NCI-H2107 treated with DMSO at 0.1 percent for 48 hours (cell line): ENCODE measurements around the gene ADAMTS9.

Experiments used
- DNase-seq: peaks from one replicate; lab custom pipeline; 2025; ENCODE audit not compliant: unreplicated experiment; lab: John Stamatoyannopoulos, UW

Gene ADAMTS9

DNA sequence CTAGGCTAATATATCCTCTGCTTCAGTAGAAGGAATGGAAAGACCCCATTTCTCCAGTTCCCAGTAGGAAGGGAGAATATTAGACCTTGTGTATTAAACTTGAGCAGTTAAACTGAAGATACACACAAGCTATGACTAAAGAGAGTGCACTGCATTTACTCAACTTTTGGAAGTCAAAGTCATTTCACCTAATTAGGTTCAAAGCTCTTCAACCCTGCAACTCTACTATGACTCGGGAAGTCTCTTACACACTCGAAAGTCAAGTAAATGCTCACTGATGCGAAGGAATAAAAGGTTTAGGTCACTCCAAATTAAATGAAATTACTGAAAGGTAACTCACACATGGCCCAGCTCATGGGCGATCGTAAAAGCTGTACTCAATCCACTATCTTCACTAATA lies 33.8 kb downstream of the ADAMTS9 start:
- no peak for DNase-seq

DNA sequence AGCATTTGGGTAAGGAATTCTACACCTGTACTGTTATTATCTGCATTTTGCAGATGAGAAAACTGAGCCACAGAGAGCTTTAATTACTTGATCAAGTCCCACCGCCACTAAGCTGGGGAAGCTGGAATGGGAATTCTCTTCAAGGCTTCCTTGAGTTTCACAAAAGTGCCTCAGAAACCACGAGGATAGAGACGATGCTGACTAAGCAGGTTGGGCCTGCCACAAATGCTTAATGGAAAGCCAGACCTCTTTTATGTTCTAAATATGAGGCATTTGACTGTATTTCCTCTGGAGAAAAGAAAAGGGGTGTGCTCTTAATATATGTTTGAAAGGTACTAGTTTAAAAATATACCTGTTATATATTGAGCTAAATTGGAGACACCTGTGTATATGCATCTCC lies 34.7 kb downstream of the ADAMTS9 start:
- DNase-seq, result no peak

DNA sequence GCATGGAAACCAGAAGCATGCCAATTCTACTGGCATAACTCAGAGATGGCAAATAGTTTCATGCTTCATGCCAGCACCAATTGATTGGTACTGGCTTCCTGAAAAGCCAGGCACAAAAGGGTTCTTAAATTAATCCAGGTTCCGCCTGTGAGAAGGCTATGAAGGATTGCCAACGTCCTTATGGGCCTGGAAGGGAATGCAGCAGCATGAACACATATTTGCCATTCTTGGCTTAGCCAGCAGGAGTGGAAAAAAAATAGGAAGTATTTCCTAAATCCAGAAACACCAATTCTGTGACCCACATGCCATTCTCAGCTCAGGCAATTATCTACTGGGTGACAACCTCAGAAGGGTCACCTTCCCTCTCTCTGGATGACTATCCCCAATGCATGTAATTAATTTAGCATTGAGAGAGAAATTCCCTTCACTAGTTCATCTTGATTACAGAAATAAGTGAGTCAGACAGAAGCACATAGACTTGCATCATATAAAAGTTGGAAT lies 36.0 kb downstream of the ADAMTS9 start:
- no peak for DNase-seq

DNA sequence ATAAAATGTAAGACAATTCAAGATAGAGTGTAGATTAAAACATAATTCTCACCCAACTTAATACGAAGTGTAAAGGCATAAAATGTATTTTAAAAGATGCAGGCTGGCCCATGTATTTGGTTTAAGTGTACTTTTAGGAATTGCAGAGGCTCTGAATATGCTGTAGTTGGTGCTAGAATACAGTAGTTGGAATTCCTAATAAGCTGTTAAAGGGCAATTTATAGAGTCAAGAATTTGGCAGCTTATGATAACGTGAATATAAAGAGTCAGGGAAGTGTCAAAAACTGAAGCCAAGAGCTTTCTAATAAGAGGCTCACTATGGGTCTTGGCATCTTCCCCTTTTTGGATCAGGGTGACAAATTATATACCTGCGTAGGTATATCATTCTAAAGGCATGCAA lies 36.5 kb downstream of the ADAMTS9 start:
- no peak for DNase-seq

DNA sequence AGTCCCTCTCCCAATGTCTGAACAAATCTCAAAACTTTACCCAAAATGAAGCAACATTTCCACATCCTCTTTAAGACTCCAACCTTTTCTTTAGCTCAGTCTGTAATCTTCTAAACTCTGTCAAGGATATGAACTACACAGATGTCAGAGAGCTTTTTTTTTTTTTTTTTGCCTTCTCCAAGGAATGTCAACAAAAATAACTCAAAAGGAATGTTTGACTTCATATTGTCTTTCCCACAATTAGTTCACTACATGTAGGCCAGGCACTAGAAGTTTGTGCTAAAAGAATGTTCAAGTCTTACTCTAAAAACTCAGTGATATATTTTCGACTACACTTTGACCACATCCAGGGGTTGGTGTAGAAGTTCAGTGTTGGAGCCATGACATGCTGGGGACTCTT lies 37.1 kb downstream of the ADAMTS9 start:
- DNase-seq, result no peak

DNA sequence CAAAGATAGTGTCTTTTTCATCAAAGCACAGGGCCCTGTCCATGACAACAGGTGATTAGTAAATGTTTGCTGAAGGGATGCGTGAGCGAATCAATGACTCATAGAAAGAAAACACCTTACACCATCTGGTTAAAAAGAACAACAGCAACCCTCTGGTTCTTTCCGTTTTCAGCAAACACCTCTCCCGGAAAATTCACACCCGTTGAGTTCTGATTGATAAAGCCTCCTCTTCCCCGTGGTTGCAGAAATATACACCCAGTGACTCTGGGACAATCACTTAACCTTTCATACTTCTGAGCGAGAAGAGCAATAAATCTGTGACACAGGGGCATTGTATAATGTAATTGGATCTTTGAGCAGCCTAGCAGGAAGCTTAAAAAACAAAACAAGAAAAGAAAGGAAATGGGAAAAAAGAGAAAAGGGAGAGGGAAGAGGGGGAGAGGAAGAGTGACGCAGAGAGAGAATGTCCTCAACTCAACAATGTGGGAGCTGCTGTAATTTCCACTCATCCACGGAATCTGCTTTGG lies 37.6 kb downstream of the ADAMTS9 start:
- no peak for DNase-seq

DNA sequence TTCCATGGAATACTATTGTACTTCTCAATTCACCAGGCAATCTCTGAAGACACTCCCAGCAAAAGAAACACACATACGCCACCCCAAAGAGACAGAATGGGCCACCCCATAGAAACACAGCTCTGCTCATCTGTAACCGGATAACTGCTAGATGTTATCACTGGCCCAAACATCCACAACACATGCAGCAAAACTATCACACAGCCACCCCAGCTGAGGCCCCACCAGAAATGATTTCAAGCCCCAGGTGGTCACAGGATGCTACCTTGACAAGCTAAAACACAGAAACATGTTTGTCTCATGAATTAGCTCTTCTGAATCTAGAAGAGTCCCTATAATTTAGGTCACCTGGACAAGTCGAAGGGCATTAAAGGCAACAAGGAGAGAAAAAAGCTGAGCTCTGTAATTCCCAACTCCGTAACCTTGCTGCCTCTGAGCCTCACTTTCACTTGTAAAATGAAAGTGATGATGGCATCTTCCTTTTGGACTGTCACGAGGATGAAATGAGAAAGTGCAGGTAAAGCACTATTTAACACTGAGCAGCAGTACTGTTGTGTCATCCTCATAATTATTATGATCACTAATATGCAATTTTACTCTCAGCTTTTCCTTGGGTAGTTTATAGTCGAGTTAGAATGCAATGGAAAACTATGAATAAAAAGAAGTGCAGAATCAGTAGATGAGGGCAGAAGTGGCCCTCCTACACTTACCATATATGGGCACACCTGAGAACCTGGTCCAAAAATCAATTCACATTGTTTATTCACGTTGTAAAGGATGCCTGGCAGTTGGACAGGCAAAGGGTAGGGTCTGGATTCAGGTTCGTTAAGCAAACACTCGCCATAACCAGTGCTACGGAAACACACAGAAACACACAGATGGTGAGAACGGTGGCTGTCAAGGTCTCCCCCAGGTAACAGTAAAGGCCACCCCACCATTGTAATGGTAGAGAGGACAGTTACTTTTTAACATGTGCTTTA lies 38.6 kb downstream of the ADAMTS9 start:
- no peak for DNase-seq

DNA sequence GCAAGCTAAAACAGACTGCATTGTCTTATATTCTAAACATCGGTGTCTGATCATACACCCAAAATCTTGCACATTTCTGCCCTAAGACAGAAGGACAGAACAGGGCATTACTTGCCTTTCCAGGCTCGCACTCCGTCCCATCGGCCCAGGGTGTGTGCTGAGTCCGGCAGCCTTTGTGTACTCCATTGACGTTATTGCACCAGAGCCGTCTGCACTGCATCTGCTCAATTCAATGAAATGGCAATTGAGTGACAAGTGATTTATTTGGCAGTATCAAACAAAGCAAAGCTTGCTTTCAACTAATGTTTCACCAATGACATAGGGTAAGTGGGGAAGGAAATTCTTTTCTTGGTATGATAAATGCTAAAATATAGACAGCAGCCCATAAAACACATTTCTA lies 40.0 kb downstream of the ADAMTS9 start:
- DNase-seq, result no peak

DNA sequence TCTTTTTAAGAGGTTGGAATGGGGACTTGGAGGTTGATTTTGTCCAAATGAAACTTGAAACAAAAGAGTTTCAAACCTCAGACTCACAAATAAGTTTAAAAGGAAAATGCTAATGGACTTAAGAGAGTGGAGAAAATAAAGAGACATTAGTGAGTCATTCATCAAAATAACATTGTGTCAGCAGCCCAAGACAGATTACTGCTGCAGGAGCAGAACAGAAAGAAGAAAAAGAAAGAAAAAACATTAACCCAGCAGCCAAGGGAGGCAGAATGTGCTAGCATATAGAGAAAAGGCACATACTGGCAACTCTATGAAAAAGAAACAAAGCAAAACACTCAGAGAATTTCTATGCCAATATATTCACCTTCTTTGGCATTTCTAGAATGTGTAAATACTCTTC lies 42.6 kb downstream of the ADAMTS9 start:
- no peak for DNase-seq

DNA sequence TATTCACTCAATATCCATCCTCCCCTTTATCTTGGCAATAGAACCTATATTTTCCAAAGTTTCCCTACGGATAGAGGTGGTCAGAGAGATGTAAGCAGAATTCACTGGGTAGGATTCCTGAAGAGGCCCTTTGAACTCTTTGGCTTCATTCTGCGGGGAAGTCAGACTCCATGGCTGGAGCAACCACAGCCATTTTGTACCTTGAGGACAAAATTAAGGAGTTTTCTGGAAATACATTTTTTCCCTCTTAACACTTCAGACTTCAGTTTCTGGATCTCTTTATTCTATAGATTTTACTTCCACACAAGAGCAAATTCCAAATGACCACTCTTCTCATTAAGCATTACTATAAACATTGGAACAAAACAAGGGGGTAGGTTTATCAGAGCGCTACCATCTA lies 43.3 kb downstream of the ADAMTS9 start:
- DNase-seq, result no peak

DNA sequence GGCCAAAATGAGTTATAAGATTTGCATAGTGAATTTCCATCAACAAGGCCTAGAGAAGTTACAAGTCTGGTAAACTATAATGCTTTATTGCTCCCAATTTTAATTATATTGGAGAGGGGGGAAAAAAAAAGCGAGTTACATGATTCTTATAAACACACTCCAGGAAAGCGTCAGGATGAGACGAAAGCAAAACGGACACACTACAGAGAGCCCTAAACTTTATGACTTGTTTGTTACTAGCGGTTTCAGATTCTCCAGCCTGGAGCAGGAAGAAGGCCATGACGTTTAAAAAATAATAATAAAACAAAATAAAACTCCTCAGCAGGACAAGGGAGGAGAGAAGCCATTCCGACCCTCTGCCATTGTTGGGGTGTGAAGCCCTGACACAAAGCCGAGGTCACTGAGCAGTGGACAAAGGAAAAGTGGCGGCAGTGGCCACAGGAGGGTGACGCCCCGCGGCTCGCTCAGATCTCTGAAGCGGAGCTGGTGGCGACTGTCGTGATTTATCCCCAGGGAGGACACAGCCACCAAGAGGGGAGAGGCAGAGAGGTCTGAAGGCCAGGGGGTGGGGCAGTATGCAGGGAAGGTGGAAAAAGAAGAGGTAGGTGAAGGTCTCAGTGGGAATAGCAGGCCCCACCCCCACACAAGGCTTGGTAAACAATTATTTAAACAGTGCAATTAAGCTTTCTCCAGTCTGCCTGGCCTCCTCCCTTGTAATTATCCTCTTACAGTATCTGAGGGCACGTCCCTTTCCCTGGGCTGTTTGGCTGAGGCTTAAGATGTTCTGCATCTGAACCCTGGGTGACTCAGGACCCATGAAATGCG lies 45.3 kb downstream of the ADAMTS9 start:
- DNase-seq, result no peak

DNA sequence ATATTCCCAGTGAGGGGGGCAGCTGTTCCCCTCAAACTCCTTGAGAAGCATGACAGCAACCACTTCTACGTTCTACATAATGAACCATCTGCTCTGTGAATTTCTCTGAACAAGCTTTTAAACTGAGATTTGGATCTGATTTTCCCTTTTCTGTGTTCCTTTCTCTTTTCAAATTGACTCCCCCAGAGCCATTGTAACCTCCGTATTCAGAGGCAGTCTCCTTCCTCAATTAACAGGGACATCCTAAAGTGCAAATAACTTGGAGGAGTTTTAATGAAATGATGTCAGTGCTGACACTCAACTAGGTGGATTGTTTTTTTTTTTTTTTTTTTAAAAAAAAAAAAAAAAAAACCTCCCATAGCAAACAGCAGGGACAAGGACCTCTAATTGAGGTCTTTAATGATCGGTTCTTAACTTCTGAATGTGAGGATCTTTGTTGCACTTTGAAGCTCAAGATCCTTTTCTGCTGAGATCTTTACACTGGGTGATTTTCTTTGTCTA lies 48.8 kb downstream of the ADAMTS9 start:
- no peak for DNase-seq

DNA sequence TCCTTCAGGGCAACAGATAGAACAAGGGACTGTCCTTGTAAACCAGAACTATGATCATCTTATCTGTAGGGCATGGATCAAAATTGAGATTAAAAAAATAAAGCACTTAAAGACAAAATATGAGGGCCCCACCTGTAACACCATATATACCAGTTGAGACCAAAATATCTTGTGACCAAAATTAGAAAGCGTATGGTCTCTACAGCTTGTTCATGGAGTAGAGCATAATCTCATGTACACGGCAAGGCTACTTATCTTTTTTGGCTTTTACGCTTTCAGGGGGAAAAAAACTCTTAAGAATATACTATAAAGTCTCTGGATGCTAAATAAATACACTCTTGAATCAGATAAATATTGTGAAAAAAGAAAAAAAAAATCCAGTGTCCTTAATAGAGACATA lies 49.3 kb downstream of the ADAMTS9 start:
- no peak for DNase-seq

DNA sequence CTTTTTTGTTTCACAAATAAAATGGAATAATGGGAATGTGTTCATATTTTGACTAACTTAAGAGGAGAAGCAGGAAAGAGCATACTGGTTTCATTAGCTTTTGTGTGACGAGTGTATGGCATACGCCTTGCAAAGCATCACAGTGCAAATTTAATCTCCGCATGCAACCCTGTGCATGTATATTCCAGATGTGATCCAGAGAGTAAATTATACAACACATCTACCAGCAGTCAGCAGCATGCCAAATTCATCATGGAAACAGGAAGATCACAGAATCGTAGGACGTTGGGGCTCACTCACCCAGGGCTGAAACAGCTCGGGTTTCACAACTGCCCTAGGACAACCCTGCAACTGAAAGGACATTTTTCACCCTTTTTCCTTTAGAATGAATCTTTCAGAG lies 53.4 kb downstream of the ADAMTS9 start:
- DNase-seq, result no peak

DNA sequence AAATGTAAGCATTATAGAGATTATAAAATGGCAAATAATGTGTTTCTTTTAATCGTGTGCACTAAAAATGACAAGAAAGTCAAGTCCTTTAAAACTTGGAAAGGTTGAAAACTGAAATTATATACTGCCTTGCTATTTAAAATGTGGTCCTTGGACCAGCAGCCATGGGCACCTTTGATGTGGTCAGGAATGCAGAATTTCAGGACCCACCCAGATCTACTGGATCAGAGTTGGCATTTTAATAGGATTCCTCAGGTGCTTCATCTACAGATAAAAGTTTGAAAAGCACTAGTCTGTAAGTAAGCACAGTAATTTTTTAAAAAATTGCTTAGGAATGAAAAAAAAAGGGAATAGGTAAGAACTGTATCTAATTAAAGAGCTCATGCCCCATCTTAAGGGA lies 55.8 kb downstream of the ADAMTS9 start:
- no peak for DNase-seq

DNA sequence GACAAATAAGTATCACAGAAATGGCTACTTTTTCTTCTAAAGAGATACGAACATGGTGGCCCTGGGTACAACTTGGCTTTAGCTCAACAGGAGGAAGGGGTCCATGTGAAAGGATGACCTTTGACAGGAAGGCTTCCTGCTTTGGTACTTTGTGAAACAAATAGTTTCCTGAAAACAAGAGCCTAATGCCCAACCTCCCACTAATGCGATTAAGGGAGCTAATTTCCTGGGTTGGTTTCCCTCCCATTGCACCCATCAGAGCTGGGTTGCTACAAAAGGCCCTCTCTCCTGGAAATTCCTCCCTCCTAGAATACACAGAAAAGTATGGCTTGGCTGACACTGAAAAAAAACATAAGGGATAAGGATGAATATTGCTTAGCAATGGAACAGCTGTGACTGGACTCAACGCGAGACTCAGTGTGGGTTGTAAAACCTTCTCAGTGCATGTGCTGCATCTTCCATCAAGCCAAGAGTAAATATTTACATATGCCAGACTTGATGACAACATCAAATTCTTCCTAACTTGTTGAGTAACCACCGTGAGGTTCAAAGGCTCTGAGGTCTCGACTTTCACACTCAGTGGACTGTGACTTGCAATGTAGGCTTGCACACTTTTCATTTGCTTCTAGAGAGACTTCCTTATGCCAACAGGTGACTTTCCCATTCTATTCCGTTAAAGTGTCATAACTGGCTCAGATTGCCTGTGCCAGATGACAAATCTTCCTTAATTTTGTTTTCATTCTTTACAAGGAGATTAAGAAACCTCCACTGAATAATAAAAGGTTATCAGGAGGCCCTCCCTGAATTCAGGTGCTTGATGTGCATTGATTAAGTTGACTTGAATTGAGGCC lies 60.1 kb downstream of the ADAMTS9 start:
- DNase-seq, result no peak

DNA sequence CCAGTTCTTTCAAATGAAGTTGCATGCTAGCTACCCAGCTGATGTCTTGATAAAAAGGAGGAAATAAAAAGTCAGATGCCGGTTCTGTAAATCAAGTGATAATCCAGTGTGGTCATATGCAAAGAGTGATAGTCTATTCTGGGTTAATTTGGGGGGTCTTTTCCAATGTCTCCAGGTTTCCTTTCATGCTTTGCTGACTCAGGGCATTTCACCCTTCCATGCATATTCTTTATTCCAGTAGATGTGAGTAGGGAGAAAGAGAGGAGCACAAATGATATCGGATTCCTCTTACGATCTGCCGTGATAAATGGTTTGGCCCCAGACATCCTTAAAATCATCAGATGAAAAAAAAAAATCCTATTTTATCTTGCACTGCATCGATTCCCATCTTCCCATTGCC lies 60.8 kb downstream of the ADAMTS9 start:
- DNase-seq, result no peak

DNA sequence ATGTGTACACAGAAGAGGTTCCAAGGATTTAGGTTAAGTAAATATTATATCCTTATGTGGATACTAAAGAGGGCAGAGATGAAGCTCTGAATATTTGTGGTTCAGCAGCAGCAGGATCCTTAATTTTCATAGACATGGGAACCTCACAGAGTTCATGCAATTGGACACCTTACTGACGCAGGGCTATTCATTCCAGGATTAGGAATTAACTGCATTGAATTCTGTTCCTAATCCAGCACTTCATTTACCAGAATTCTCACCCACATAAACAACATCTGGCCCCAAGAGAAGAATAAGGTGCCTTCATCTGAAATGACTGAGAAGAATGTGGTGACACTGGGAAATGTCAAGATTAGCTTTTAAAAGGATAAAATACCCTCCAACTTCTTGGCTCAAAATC lies 62.4 kb downstream of the ADAMTS9 start:
- DNase-seq, result no peak

DNA sequence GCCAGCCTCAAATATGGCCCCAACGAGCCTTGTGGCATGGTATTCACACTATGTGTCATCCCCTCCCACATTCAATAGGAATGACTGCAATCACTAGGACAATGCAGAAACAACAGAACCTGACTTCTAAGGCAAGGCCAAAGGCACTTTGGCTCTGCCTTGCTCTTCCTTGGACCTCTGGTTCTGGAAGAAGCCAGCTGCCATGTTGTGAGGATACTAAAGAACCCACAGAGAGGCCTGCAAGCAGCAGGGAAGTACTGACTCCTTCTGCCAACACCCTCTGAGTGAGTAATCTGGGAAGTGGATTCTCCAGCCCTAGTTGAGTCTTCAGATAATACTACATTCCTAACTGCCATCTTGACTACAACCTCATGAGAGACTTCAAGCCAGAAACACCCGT lies 64.7 kb downstream of the ADAMTS9 start:
- no peak for DNase-seq

DNA sequence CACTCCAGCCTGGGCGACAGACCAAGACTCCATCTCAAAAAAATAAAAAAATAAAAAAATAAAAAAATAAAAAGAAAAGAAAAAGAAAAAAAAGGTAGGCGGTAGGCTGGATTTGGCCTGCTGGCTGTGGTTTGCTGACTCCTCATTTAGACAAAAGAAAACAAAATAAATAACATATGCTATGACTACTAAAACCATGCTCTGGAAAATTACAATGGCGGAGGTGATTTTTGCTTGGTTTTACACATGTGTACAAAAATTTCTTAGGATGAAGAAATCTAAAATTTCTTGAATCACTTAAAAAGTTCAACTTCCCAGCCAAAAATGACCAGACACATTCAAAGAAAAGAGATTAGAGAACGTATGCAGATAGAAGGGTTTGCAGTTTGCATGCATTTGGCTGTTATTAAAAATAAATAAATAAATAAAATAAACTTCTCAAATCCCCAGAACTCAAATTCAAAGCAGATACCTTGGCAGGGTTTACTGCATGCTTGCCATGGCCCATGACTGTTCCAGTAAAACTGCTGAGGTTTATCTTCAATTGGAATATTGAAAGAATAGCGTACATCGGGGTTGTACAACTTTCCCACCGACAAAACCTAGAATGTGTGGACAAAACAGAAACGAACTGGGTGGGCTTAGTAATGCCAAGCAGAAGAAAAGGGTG lies 65.9 kb downstream of the ADAMTS9 start:
- DNase-seq, result no peak
